Naive thymus-derived CD4-positive, alpha-beta T cell (primary cell): ENCODE data around the gene WWC2. TPM values are rescaled to one million over a fixed set of nuclear protein-coding genes. Genes with fewer than 3 reads are reported as not detected.

Experiments
- ATAC-seq: fragments of 150-1000 bp; cut with Tn5 transposase; 2 replicates; pipeline ENCODE4 v1.10.0; 2021; ENCODE audit warnings: mild to moderate bottlenecking, moderate library complexity
- CTCF ChIA-PET: fragments of 350-600 bp; sonication (Branson Sonifier 250); formaldehyde crosslinking; loops from one replicate; lab custom pipeline; 2021; ENCODE audit warnings: antibody characterized with exemption; lab: Charles Lee
- POLR2A ChIA-PET: fragments of 350-600 bp; sonication (Branson Sonifier 250); formaldehyde crosslinking; loops from one replicate; lab custom pipeline; 2021; ENCODE audit warnings: antibody characterized with exemption, inconsistent platforms; lab: Charles Lee
- DNase-seq, 9 donors: peaks; one replicate each; pipeline versions ENCODE4 v3.0.0 to v3.0.0-alpha.2; 2020 to 2022; ENCODE audit warnings: mixed read lengths in 1 of 9
- H3K27ac ChIP-seq: one replicate; pipeline ENCODE4 v1.7.0; 2013; ENCODE audit warnings: mild to moderate bottlenecking, low read depth, low read length, moderate library complexity
- H3K27me3 ChIP-seq, 2 donors: one replicate each; pipeline ENCODE4 v1.7.0; 2013; ENCODE audit warnings: low read length in 2 of 2, mild to moderate bottlenecking in 2 of 2, moderate library complexity in 2 of 2; ENCODE audit not compliant: control insufficient read depth in 2 of 2, insufficient read depth in 2 of 2
- H3K36me3 ChIP-seq, 3 experiments: 1 replicate in 2 of 3; 2 replicates in 1 of 3; pipeline ENCODE4 v1.7.0; 2013; ENCODE audit warnings: low read length in 3 of 3, mild to moderate bottlenecking in 3 of 3, moderate library complexity in 1 of 3; ENCODE audit not compliant: insufficient read depth in 3 of 3, control insufficient read depth in 2 of 3
- H3K4me1 ChIP-seq, 2 donors: one replicate each; pipeline ENCODE4 v1.7.0; 2013; ENCODE audit warnings: low read length in 2 of 2, mild to moderate bottlenecking in 2 of 2, moderate library complexity in 1 of 2; ENCODE audit not compliant: control insufficient read depth in 2 of 2, insufficient read depth in 2 of 2
- H3K4me3 ChIP-seq: 2 replicates; pipeline ENCODE4 v1.7.0; 2013; ENCODE audit warnings: mild to moderate bottlenecking, low read length
- H3K9me3 ChIP-seq, 3 experiments: 1 replicate in 2 of 3; 2 replicates in 1 of 3; pipeline ENCODE4 v1.7.0; 2013; ENCODE audit warnings: low read length in 3 of 3; ENCODE audit not compliant: control insufficient read depth in 2 of 3
- H3K27ac Mint-ChIP-seq, 9 donors: one replicate each; pipeline ENCODE4 v1.8.0; 2020 to 2022; ENCODE audit warnings: mixed read lengths in 9 of 9, mild to moderate bottlenecking in 8 of 9, moderate library complexity in 5 of 9, inconsistent platforms in 2 of 9
- H3K27me3 Mint-ChIP-seq, 5 donors: one replicate each; pipeline ENCODE4 v1.8.0; 2021 to 2022; ENCODE audit warnings: mixed read lengths in 5 of 5, mild to moderate bottlenecking in 1 of 5
- H3K36me3 Mint-ChIP-seq, 5 donors: one replicate each; pipeline ENCODE4 v1.8.0; 2020 to 2022; ENCODE audit warnings: mixed read lengths in 5 of 5, mild to moderate bottlenecking in 3 of 5, inconsistent platforms in 1 of 5
- H3K4me1 Mint-ChIP-seq, 7 donors: one replicate each; pipeline ENCODE4 v1.8.0; 2020 to 2022; ENCODE audit warnings: mixed read lengths in 7 of 7, mild to moderate bottlenecking in 3 of 7, inconsistent platforms in 1 of 7
- H3K4me3 Mint-ChIP-seq, 10 donors: one replicate each; pipeline ENCODE4 v1.8.0; 2020 to 2022; ENCODE audit warnings: mild to moderate bottlenecking in 10 of 10, mixed read lengths in 10 of 10, moderate library complexity in 6 of 10, inconsistent platforms in 2 of 10
- H3K9me3 Mint-ChIP-seq, 11 donors: one replicate each; pipeline ENCODE4 v1.8.0; 2020 to 2022; ENCODE audit warnings: mixed read lengths in 11 of 11, mild to moderate bottlenecking in 4 of 11, inconsistent platforms in 1 of 11, moderate library complexity in 1 of 11
- intact Hi-C, 2 donors: fragments of 100-400 bp; cut with micrococcal nuclease; formaldehyde crosslinking; loops; one replicate each; pipeline ENCODE4 v1.15.1; 2023
- polyA plus RNA-seq, 2 donors: library from polyadenylated mRNA; unstranded; fragments of 300-500 nt; fragmentation: Illumina TruSeq; gene quantifications; one replicate each; pipeline ENCODE4 v1.2.3, GENCODE V29; 2021
- total RNA-seq, 6 experiments: library from RNA in 5 of 6; stranded (reverse) in 5 of 6; gene quantifications; 1 replicate in 5 of 6; 2 replicates in 1 of 6; pipeline ENCODE4 v1.2.3 and lab custom pipeline; 2021 to 2026

The WWC2 gene
- total and polyA plus RNA-seq, 7 experiments from 2014 or later = 0.07 to 13.8 (median 9.9) TPM

- no peaks in the 10 kb centered on the region for H3K27me3 ChIP-seq
- peaks cover 0 to 6% (median 1%) of the 10 kb centered on the region in 7 donors for H3K4me1 Mint-ChIP-seq
Measured at GRCh38 chr4:183350317-183351071, 251.4 kb downstream of the WWC2 start.

GRCh38 chr4:183352546-183352945 is 253.5 kb downstream of the WWC2 start:
- Histone ChIP-seq H3K9me3 (no peaks in the 10 kb centered on the region), H3K27ac (no peak overlapping the region), H3K27me3 (no peaks in the 10 kb centered on the region), H3K4me1 (no peaks in the 10 kb centered on the region), H3K36me3 (no peaks in the 10 kb centered on the region), H3K4me3 (no peak overlapping the region)
- intact Hi-C loops = no loop called here
- peaks cover 0 to 3% (median 0%) of the 10 kb centered on the region in 11 donors for H3K9me3 Mint-ChIP-seq
- ChIA-PET CTCF (no interaction called here), POLR2A (no interaction called here)
- DNase-seq (no peak), ATAC-seq (no peak)
- H3K36me3 Mint-ChIP-seq = peaks cover 0 to 3% (median 0%) of the 10 kb centered on the region in 5 donors
- no peak overlapping the region for H3K4me3 Mint-ChIP-seq
- H3K4me1 Mint-ChIP-seq = peaks cover 0 to 6% (median 0%) of the 10 kb centered on the region in 7 donors
- H3K27me3 Mint-ChIP-seq = peaks cover 2 to 16% (median 13%) of the 10 kb centered on the region in 5 donors
- H3K27ac Mint-ChIP-seq = no peak overlapping the region

More at GRCh38 chr4:183350317-183351071, 251.4 kb downstream of the WWC2 start:
- Mint-ChIP-seq H3K27ac (no peak overlapping the region), H3K9me3 (peaks cover 0 to 3% (median 0%) of the 10 kb centered on the region in 11 donors), H3K27me3 (peaks cover 0 to 23% (median 17%) of the 10 kb centered on the region in 5 donors), H3K36me3 (peaks cover 0 to 3% (median 0%) of the 10 kb centered on the region in 5 donors), H3K4me3 (no peak overlapping the region)
- ATAC-seq (no peak), DNase-seq (no peak)
- no peaks in the 10 kb centered on the region for H3K9me3 ChIP-seq
- H3K4me3 ChIP-seq = no peak overlapping the region
- H3K27ac ChIP-seq = no peak overlapping the region
- ChIA-PET CTCF (no interaction called here), POLR2A (no interaction called here)
- intact Hi-C loops = no loop called here
- no peaks in the 10 kb centered on the region for H3K4me1 ChIP-seq
- H3K36me3 ChIP-seq = no peaks in the 10 kb centered on the region

- Histone ChIP-seq H3K4me3 (no peak overlapping the region), H3K27me3 (no peaks in the 10 kb centered on the region), H3K36me3 (no peaks in the 10 kb centered on the region), H3K9me3 (no peaks in the 10 kb centered on the region), H3K4me1 (no peaks in the 10 kb centered on the region), H3K27ac (no peak overlapping the region)
- H3K9me3 Mint-ChIP-seq = peaks cover 0 to 3% (median 0%) of the 10 kb centered on the region in 11 donors
- peaks cover 0 to 3% (median 0%) of the 10 kb centered on the region in 5 donors for H3K36me3 Mint-ChIP-seq
- DNase-seq (no peak), ATAC-seq (no peak)
- H3K27me3 Mint-ChIP-seq = peaks cover 2 to 13% (median 11%) of the 10 kb centered on the region in 5 donors
- peaks cover 0 to 6% (median 0%) of the 10 kb centered on the region in 7 donors for H3K4me1 Mint-ChIP-seq
- intact Hi-C loops = no loop called here
- H3K27ac Mint-ChIP-seq = no peak overlapping the region
- CTCF ChIA-PET = no interaction called here
- POLR2A ChIA-PET = no interaction called here
- H3K4me3 Mint-ChIP-seq = no peak overlapping the region
Measured at GRCh38 chr4:183353557-183353956, 254.5 kb downstream of the WWC2 start.

- H3K9me3 Mint-ChIP-seq = peaks cover 0 to 3% (median 0%) of the 10 kb centered on the region in 11 donors
- no peak overlapping the region for H3K4me3 Mint-ChIP-seq
- peaks cover 0 to 3% (median 0%) of the 10 kb centered on the region in 5 donors for H3K36me3 Mint-ChIP-seq
- peaks cover 0 to 6% (median 0%) of the 10 kb centered on the region in 7 donors for H3K4me1 Mint-ChIP-seq
- Histone ChIP-seq H3K4me3 (no peak overlapping the region), H3K36me3 (no peaks in the 10 kb centered on the region), H3K27me3 (no peaks in the 10 kb centered on the region), H3K4me1 (no peaks in the 10 kb centered on the region), H3K9me3 (no peaks in the 10 kb centered on the region), H3K27ac (no peak overlapping the region)
- peaks cover 2 to 13% (median 11%) of the 10 kb centered on the region in 5 donors for H3K27me3 Mint-ChIP-seq
- ATAC-seq (no peak), DNase-seq (no peak)
- no peak overlapping the region for H3K27ac Mint-ChIP-seq
- CTCF ChIA-PET = no interaction called here
- intact Hi-C loops = no loop called here
- POLR2A ChIA-PET = no interaction called here
Measured at GRCh38 chr4:183354219-183354618, 255.2 kb downstream of the WWC2 start.

GRCh38 chr4:183355405-183355804 is 256.3 kb downstream of the WWC2 start:
- H3K27ac Mint-ChIP-seq = no peak overlapping the region
- Histone ChIP-seq H3K27ac (no peak overlapping the region), H3K4me3 (no peak overlapping the region), H3K27me3 (no peaks in the 10 kb centered on the region), H3K36me3 (no peaks in the 10 kb centered on the region), H3K4me1 (no peaks in the 10 kb centered on the region), H3K9me3 (no peaks in the 10 kb centered on the region)
- DNase-seq = no peak
- H3K36me3 Mint-ChIP-seq = peaks cover 0 to 3% (median 0%) of the 10 kb centered on the region in 5 donors
- no peak for ATAC-seq
- H3K4me1 Mint-ChIP-seq = peaks cover 0 to 4% (median 0%) of the 10 kb centered on the region in 7 donors
- POLR2A ChIA-PET = no interaction called here
- H3K27me3 Mint-ChIP-seq = peaks cover 2 to 10% (median 6%) of the 10 kb centered on the region in 5 donors
- H3K9me3 Mint-ChIP-seq = peaks cover 0 to 3% (median 0%) of the 10 kb centered on the region in 11 donors
- intact Hi-C loops = no loop called here
- H3K4me3 Mint-ChIP-seq = no peak overlapping the region
- CTCF ChIA-PET = no interaction called here

- CTCF ChIA-PET = no interaction called here
Measured at GRCh38 chr4:183356173-183356830, 257.2 kb downstream of the WWC2 start.

More at GRCh38 chr4:183356173-183356830, 257.2 kb downstream of the WWC2 start:
- H3K4me3 ChIP-seq = no peak overlapping the region
- no peaks in the 10 kb centered on the region for H3K9me3 ChIP-seq
- H3K27ac Mint-ChIP-seq = no peak overlapping the region
- no peak overlapping the region for H3K27ac ChIP-seq
- no peaks in the 10 kb centered on the region for H3K36me3 ChIP-seq
- no peaks in the 10 kb centered on the region for H3K27me3 ChIP-seq
- H3K4me1 Mint-ChIP-seq = peaks cover 0 to 2% (median 0%) of the 10 kb centered on the region in 7 donors
- POLR2A ChIA-PET = no interaction called here
- intact Hi-C loops = no loop called here
- H3K9me3 Mint-ChIP-seq = peaks cover 0 to 3% (median 0%) of the 10 kb centered on the region in 11 donors
- H3K27me3 Mint-ChIP-seq = peaks cover 0 to 4% (median 0%) of the 10 kb centered on the region in 5 donors
- H3K4me1 ChIP-seq = no peaks in the 10 kb centered on the region
- DNase-seq (no peak), ATAC-seq (no peak)
- H3K4me3 Mint-ChIP-seq = no peak overlapping the region
- peaks cover 0 to 3% (median 0%) of the 10 kb centered on the region in 5 donors for H3K36me3 Mint-ChIP-seq
